Mucosa of stomach (tissue), 1 donor: ENCODE measurements around the gene FAAP24.
"Not testable (repeated sequence)": the region's sequence is repeated elsewhere in the genome, so short reads cannot be mapped to it uniquely, and the experiment has no call there.

Experiments used
- H3K27me3 ChIP-seq: one replicate; pipeline ENCODE4 v1.7.0; 2013; ENCODE audit warnings: mild to moderate bottlenecking, low read length; ENCODE audit not compliant: control insufficient read depth, insufficient read depth
- H3K36me3 ChIP-seq: one replicate; pipeline ENCODE4 v1.7.0; 2013; ENCODE audit warnings: low read length; ENCODE audit not compliant: control insufficient read depth, insufficient read depth
- H3K4me1 ChIP-seq: one replicate; pipeline ENCODE4 v1.7.0; 2013; ENCODE audit warnings: mild to moderate bottlenecking, low read length; ENCODE audit not compliant: control insufficient read depth, insufficient read depth
- H3K4me3 ChIP-seq: one replicate; pipeline ENCODE4 v1.7.0; 2013; ENCODE audit warnings: low read length
- H3K9ac ChIP-seq: one replicate; pipeline ENCODE4 v1.7.0; 2013; ENCODE audit warnings: mild to moderate bottlenecking, low read length, moderate library complexity
- H3K9me3 ChIP-seq: one replicate; pipeline ENCODE4 v1.7.0; 2013; ENCODE audit warnings: mild to moderate bottlenecking, low read length, moderate library complexity; ENCODE audit not compliant: control insufficient read depth
- donor health status: Pancreatic carcinoma.

The FAAP24 gene

GRCh38 chr19:32971715-32972540 is at the start of gene FAAP24, which contains the start of gene CEP89:
FAAP24 (plus strand) TSS chr19:32972242; CDS start chr19:32973197, 955 bp downstream.
CEP89 (minus strand) TSS chr19:32971958; CDS start chr19:32971874, 84 bp downstream.
- Histone ChIP-seq H3K9ac (peak within 1 kb of the TSS; percentile 81), H3K36me3 (no peaks in the 10 kb centered on the region), H3K4me3 (peak within 1 kb of the TSS; percentile 51), H3K4me1 (peaks cover 10% of the 10 kb centered on the region), H3K9me3 (no peaks in the 10 kb centered on the region), H3K27me3 (no peaks in the 10 kb centered on the region)

GRCh38 chr19:32924200-32924599 is 47.8 kb upstream of the FAAP24 start:
- H3K9me3 ChIP-seq: no peaks in the 10 kb centered on the region
- no peak overlapping the region for H3K4me3 ChIP-seq
- no peaks in the 10 kb centered on the region for H3K27me3 ChIP-seq
- H3K9ac ChIP-seq: no peak overlapping the region
- H3K36me3 ChIP-seq: no peaks in the 10 kb centered on the region
- H3K4me1 ChIP-seq: peaks cover 12% of the 10 kb centered on the region

GRCh38 chr19:32928806-32929205 is 43.2 kb upstream of the FAAP24 start:
- Histone ChIP-seq H3K9me3 (no peaks in the 10 kb centered on the region), H3K27me3 (no peaks in the 10 kb centered on the region), H3K4me1 (peaks cover 11% of the 10 kb centered on the region), H3K4me3 (no peak overlapping the region), H3K9ac (no peak overlapping the region), H3K36me3 (no peaks in the 10 kb centered on the region)

- Histone ChIP-seq H3K36me3 (no peaks in the 10 kb centered on the region), H3K9ac (no peak overlapping the region), H3K27me3 (no peaks in the 10 kb centered on the region), H3K4me3 (no peak overlapping the region), H3K4me1 (peaks cover 5% of the 10 kb centered on the region), H3K9me3 (no peaks in the 10 kb centered on the region)
Observed at GRCh38 chr19:32930567-32930966, 41.5 kb upstream of the FAAP24 start.

- Histone ChIP-seq H3K36me3 (no peaks in the 10 kb centered on the region), H3K27me3 (no peaks in the 10 kb centered on the region), H3K9ac (no peak overlapping the region), H3K4me3 (no peak overlapping the region), H3K9me3 (no peaks in the 10 kb centered on the region), H3K4me1 (peaks cover under 1% of the 10 kb centered on the region)
Observed at GRCh38 chr19:32933571-32933970, 38.5 kb upstream of the FAAP24 start.

- no peak overlapping the region for H3K9ac ChIP-seq
- no peak overlapping the region for H3K4me3 ChIP-seq
- H3K9me3 ChIP-seq: no peaks in the 10 kb centered on the region
- no peaks in the 10 kb centered on the region for H3K27me3 ChIP-seq
- no peaks in the 10 kb centered on the region for H3K36me3 ChIP-seq
- H3K4me1 ChIP-seq: no peaks in the 10 kb centered on the region
Observed at GRCh38 chr19:32935629-32936028, 36.4 kb upstream of the FAAP24 start.

- no peaks in the 10 kb centered on the region for H3K4me1 ChIP-seq
- no peak overlapping the region for H3K9ac ChIP-seq
- no peak overlapping the region for H3K4me3 ChIP-seq
- H3K27me3 ChIP-seq: no peaks in the 10 kb centered on the region
- H3K36me3 ChIP-seq: no peaks in the 10 kb centered on the region
- no peaks in the 10 kb centered on the region for H3K9me3 ChIP-seq
Observed at GRCh38 chr19:32936065-32936464, 36.0 kb upstream of the FAAP24 start.

- H3K9ac ChIP-seq, H3K36me3 ChIP-seq, H3K9me3 ChIP-seq, H3K4me3 ChIP-seq, H3K27me3 ChIP-seq, H3K4me1 ChIP-seq: not testable (repeated sequence)
Observed at GRCh38 chr19:32941273-32941672, 30.8 kb upstream of the FAAP24 start.

- H3K27me3 ChIP-seq: no peaks in the 10 kb centered on the region
- no peaks in the 10 kb centered on the region for H3K36me3 ChIP-seq
- no peak overlapping the region for H3K9ac ChIP-seq
Observed at GRCh38 chr19:32945260-32945659, 26.8 kb upstream of the FAAP24 start.

GRCh38 chr19:32966750-32967149 is 5.3 kb upstream of the FAAP24 start:
- no peaks in the 10 kb centered on the region for H3K4me1 ChIP-seq
- no peak overlapping the region for H3K9ac ChIP-seq
- H3K27me3 ChIP-seq: no peaks in the 10 kb centered on the region
- H3K36me3 ChIP-seq: no peaks in the 10 kb centered on the region
- no peaks in the 10 kb centered on the region for H3K9me3 ChIP-seq
- H3K4me3 ChIP-seq: no peak overlapping the region

More at GRCh38 chr19:32945260-32945659, 26.8 kb upstream of the FAAP24 start:
- no peaks in the 10 kb centered on the region for H3K9me3 ChIP-seq
- H3K4me1 ChIP-seq: no peaks in the 10 kb centered on the region
- H3K4me3 ChIP-seq: no peak overlapping the region

- Histone ChIP-seq H3K4me1 (peaks cover 3% of the 10 kb centered on the region), H3K36me3 (no peaks in the 10 kb centered on the region), H3K27me3 (no peaks in the 10 kb centered on the region), H3K9ac (no peak overlapping the region), H3K4me3 (no peak overlapping the region), H3K9me3 (no peaks in the 10 kb centered on the region)
Observed at GRCh38 chr19:32969549-32969948, 2.5 kb upstream of the FAAP24 start.

GRCh38 chr19:32971012-32971595 is 938 bp upstream of the FAAP24 start:
- H3K27me3 ChIP-seq: no peaks in the 10 kb centered on the region
- no peaks in the 10 kb centered on the region for H3K9me3 ChIP-seq
- H3K36me3 ChIP-seq: no peaks in the 10 kb centered on the region
- H3K4me3 ChIP-seq: peak overlapping the region; percentile 51
- H3K9ac ChIP-seq: peak overlapping the region; percentile 55
- H3K4me1 ChIP-seq: peaks cover 3% of the 10 kb centered on the region
